GM18868 (cell line): ENCODE measurements around the gene MORN3.
A peak's percentile ranks its signal among the peaks of the same experiment; 100 is the strongest.
"Not testable (repeated sequence)": the region's sequence is repeated elsewhere in the genome, so short reads cannot be mapped to it uniquely, and the experiment has no call there.

Experiments
- ATAC-seq: cut with Tn5 transposase; IDR thresholded peaks from one replicate; pipeline ENCODE4 v1.9.1; 2021; ENCODE audit warnings: mild to moderate bottlenecking, moderate library complexity; ENCODE audit not compliant: unreplicated experiment

The MORN3 gene, protein sequence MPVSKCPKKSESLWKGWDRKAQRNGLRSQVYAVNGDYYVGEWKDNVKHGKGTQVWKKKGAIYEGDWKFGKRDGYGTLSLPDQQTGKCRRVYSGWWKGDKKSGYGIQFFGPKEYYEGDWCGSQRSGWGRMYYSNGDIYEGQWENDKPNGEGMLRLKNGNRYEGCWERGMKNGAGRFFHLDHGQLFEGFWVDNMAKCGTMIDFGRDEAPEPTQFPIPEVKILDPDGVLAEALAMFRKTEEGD

DNA sequence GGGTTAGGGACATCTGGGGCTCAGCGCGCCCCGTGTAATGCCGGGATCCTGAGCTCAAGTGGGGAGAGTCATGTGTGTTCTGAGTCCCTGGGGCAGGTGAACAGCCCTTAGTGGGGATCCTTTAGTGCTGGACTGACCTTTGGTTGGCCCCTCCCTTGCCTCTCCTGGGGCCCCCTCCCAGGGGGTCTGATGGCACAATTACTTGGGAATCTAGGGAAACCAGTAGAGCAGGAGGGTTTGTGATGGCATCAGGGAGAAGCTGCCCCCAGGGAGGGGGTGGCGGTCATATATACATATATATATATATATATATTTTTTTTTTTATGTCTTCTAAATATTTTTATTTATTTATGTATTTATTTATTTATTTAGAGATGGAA lies at the start of gene MORN3:
MORN3 (minus strand) TSS at position 134 of the 380 bp plus-strand sequence. CDS start 171 bp downstream, outside the sequence.
- ATAC-seq: no peak

DNA sequence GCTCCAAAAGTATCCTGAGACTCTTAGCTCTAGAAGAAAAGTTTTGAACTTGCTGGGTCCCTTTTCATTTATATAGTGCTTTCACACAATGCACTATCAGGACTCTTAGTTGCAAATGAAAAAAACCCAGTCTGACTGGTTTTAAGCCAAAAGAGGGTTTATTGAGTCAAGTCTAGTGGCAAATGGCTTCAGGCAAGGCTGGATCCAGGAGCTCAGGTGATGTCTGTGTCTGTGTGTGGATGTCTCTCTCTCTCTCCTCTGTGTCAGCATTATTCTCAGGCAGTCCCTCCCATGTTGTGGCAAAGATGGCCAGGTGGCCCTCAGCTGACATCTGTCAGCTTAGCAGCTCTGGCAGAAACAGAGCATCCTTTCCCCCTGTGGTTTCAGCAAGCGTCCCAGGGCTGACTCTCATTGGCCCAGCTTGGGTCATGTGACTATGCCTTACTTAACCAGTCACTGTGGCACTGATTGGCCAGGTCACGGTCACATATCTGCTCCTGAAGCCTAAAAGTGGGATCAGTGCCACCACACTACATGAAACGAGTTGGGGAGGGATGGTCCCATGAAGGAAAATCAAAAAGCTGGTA lies 49.3 kb upstream of the MORN3 start:
- ATAC-seq: no peak

DNA sequence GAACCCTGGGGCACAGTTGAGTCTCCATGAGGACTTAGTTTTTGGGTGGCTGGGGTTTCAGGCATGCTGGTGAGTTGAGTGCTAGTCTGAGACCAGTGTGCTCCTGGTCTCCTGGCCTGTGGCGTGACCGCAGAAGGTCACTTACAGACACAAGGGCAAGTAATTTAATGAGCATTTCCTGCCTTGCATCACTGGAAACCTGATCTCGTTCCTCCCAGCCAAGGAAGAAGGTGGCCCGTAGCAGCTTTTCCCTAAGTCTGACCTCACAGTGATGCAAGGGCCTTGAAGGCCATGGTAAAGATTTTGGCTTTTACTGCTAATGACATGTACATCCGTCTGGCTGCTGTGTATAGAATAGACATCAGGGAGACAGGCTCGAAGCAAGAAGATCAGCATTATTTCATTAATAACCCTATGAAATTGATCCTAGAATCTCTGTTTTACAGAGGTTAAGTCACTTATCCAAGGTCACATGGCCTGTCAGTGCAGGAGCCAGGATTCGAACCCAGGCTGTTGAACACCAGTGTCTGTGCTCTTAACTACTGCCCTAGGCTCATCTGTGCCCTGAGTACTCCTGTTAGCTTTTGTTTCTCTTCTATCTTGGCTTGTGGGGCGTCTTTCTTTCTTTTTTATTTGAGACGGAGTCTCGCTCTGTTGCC lies 47.7 kb upstream of the MORN3 start:
- ATAC-seq: no peak

DNA sequence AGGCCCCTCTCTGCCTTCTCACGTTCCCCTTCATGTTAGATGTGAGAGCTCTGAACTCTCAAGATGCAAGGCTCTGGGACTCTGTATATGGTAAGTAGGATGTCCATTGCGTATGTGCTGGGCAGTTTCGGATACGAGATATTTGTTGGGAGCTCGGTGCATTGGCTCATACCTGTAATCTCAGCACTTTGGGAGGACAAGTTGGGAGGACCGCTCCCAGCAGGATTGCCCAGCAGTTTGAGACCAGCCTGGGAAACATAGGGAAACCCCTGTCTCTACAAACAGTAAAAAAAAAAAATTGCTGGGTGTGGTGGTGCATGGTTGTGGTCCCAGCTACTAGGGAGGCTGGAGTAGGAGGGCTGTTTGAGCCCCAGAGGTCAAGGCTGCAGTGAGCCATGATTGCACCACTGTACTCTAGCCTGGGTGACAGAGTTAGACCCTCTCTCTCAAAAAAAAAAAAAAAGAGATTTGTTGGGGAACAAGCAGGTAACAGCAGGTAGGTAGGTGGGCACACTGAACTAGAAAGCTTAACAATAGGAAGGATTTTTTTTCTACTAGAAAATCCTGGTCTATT lies 46.5 kb upstream of the MORN3 start:
- no peak for ATAC-seq

DNA sequence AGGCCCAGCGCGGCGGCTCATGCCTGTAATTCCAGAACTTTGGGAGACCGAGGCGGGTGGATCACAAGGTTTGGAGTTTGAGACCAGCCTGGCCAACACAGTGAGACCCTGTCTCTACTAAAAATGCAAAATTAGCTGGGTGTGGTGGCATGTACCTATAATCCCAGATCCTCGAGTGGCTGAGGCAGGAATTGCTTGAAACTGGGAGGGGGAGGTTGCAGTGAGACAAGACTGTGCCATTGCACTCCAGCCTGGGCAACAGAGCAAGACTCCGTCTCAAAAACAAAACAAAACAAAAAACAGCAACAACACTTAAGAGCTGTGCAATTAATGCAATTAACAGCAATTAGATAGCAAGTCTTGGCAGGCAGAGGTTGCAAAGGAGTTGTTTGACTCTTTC lies 45.6 kb upstream of the MORN3 start:
- not testable (repeated sequence) for ATAC-seq

DNA sequence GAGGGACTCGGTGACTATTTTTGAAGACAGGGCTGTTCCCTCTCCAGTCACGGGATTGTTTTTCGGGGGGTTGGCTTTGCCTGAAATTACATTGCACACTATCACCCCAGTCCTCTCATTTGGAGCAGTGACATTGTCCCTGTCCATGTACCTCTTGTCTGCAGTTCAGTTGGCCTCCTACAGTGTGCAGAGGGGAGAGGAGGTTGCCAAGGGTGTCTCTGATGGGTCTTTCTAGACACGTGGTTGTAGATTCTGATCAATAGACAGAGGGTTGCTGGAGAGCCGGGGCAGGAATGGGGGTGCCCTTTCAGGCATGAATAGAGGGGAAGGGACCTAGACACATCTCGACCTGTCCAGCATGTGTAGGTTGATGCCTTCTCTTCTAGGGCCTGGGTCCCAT lies 44.3 kb upstream of the MORN3 start:
- no peak for ATAC-seq

DNA sequence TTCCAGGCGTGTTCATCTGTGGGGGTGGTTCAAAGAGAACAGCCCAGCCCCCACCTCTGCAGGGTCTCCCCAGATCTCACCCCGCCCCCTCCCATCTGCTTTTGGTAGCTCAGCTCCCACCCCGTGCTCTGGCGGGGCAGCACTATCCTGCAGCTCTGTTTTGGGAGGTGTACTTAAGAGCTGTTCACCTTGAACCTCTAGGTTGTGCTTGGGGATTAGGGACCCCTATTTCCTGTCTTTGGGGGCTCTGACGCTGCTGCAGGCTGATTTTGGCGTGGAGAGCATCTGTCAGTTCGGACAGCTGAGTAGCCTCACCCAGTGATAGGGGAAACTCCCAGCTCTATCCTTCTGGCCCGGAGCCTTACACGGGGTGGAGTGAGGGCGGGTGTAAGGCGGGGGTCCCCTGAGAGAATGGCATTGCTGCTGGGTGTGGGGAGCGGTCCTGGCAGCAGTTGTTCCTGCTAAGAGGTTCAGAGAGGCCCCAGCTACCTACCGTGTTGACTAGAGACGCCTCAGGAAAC lies 43.9 kb upstream of the MORN3 start:
- no peak for ATAC-seq

DNA sequence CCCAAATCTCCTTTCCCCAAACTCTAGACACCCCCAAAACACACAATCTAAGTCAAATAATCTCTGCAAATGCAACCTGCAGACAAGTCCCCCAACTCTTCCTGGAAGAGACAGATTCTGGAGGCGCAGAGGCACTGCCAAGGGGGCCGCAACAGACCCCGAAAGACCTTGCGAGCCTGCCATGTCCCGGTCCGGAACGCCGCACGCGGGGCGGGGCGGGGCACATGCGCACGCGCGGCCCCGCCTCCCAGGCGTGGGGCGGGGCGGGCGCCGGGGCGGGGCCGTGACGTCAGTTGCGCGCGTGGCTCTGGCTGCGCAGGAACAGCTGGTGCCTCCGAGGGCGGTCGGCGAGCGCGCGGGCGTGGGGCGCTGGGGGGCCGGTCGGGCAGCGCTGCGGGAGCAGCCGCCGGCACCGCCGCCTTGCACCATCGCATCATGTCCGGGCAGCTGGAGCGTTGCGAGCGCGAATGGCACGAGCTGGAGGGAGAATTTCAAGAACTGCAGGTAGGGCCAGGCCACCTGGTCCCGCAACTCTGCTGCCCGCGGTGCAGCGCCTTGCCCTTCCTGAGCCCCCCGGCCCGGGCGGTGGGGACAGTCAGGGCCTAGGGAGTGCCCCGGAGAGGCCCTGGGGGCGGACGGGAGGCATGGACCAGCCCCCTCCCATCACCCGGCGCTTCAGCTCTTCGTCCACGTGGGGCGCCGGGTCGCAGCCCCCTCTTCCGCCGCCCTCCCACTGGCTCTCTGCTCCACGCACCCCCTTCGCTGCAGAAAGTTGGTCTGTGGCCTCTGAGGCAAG lies 43.2 kb upstream of the MORN3 start, which contains the start of gene TMEM120B:
TMEM120B (plus strand) TSS at position 292 of the 796 bp plus-strand sequence; CDS start at position 436, 144 bp downstream.
- ATAC-seq: peak; percentile 77

DNA sequence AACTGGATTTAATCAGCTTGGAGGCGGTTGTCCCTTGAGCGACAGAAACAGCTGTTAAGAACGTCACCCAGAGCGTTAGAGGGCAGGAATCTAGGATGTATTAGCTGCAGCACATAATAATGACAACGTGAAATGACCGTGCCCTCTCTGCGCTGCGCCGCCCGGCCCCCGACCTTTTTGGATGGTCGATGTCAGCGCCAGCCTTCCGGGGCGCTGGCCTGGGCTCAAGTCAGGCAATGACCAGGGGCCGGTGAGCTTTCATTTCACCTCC lies 42.7 kb upstream of the MORN3 start:
- peak; percentile 18 for ATAC-seq

DNA sequence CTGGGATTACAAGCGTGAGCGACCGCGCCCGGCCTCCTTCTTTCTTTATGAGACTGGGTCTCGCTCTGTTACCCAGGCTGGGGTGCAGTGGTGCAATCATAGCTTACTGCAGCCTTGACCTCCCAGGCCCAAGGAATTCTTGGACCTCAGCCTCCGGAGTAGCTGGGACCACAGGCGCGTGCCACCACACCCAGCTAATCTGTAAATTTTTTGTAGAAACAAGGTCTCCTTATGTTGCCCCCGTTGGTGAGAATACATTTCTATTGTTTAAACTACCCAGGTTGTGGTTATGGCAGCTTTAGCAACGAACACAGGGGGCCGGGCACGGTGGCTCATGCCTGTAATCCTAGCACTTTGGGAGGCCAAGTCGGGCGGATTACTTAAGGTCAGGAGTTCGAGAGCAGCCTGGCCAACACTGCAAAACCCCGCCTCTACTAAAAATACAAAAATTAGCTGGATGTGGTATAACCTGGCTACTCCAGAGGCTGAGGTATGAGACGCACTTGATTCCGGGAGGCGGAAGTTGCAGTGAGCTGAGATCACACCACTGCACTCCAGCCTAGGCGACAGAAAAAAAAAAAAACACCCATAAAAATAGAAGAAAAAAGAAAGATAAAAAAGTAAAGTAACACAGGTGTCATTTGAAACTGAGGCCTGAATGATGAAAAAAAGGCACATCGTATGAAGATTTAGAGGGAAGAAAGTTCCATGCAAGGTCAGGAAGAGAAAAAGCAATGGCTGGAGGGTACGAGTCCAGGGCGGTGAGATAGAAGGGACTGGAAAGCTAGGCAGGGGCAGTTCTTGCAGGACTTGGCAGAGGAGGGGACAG lies 42.1 kb upstream of the MORN3 start:
- no peak for ATAC-seq

DNA sequence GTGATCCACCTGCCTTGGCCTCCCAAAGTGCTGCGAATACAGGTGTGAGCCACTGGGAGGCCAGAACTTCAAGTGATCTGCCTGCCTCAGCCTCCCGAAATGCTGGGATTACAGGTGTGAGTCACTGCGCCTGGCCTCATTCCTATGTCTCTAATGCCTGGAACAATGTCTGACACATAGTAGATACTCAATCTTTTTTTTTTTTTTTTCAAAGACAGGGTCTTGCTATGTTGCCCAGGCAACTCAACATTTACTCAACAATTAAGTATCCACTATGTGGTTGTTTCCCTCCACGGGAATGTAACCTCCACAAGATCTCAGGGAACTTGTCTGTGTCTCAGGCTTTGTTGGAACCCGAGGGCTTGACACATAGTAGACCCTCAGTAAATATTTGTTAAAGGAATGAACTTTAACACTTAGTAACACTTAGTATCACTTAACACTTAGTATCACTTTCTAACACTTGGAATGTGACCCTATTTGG lies 40.1 kb upstream of the MORN3 start:
- no peak for ATAC-seq

DNA sequence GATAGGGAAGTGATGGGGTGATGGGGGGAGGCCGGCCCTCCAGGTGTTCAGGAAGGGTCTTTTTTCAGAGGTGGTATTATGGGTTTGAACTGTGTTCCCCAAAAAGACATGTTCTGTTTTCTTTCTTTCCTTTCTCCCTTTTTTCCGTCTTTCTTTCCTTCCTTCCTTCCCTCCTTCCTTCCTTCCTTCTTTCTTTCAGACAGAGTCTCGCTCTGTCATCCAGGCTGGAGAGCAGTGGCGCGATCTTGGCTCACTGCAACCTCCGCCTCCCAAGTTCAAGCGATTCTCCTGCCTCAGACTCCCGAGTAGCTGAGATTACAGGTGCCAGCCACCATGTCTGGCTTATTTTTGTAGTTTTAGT lies 39.6 kb upstream of the MORN3 start:
- not testable (repeated sequence) for ATAC-seq

DNA sequence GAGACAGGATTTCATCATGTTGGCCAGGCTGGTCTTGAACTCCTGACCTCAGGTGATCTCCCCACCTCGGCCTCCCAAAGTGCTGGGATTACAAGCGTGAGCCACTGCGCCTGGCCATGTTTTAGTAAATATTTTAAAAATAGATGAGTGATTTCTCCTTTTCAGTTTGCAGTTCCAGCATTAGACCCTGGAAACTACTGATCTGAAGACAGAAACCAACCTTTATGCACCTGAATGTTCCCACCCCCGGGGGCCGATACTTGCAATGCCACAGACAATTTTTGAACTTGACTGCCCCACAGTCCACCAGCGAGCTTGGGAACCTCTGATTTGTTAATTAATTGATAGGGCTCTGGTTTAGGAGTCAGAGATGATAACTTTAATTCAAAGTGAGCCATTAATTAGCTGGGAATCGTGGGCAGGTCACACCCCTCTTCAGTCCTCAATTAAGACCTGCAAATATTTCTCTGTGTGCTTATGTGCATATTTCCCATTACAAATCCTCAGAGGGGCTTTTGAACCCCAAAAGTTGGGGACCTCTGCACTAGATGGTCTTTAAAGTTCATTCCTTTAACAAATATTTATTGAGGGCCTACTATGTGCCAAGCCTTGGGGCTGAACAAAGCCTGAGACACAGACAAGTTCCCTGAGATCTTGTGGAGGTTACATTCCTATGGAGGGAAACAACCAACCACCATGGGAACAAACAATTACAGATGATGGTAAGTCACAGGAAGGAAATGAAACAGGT lies 39.0 kb upstream of the MORN3 start:
- no peak for ATAC-seq

DNA sequence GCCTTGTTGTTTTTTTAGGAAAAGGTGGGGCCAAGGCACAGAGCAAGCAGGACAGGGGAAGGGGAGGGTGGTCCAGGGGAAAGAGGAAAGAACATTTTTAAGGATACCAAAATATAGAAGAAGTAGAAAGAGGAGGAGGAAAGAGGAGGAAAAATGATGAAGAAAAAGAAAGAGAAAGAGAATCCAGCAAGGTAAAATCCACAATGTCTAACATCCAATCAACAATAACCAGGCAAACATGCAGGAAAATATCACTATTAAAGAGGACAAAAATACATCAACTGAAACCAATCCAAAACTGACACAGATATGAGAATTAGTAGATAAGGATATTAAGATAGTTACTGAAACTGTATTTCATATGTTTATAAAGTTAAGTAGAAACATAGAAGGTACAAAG lies 36.1 kb upstream of the MORN3 start:
- ATAC-seq: no peak

DNA sequence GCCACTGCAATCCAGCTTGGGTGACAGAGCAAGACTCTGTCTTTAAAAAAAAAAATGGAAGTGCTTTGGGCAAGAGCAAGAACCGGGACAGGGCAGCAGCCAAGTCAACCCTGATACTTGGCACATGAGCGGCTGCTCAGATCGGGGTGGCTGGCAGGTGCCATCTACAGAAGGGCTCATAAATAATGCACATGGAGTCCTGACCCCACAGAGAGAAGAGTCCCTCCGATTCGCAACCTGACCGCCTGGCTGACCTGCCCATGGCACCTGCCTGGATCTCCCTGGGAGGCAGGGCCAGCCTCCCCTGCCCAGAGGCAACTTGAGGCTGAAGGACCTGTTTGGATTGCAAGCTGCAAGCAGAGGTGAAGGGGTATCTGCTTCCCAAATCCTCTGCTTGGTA lies 33.5 kb upstream of the MORN3 start:
- ATAC-seq: no peak

DNA sequence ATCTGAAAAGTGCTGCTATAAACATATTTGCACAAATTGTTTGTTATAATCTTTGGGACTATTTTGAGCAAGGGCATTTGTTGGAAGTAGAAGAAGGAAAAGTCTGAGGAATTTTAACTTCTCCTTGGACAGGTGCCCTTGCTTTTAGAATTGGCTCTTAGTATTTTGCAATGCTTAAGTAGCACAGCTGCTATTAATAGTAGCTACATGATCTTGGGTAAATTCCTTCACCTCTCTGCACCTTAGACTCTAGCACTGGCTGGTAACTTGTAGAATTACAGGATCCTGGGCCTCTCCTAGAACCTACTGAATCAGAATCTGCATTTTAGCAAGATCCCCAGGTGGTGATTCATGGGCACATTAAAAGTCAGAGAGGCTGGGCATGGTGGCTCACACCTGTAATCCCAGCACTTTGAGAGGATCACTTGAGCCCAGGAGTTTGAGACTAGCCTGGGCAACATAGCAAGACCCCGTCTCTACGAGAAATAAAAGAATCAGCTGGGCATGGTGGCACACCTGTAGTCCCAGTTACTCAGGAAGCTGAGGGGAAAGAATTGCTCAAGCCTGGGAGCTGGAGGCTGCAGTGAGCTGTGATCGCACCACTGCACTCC lies 32.3 kb upstream of the MORN3 start:
- ATAC-seq: no peak

DNA sequence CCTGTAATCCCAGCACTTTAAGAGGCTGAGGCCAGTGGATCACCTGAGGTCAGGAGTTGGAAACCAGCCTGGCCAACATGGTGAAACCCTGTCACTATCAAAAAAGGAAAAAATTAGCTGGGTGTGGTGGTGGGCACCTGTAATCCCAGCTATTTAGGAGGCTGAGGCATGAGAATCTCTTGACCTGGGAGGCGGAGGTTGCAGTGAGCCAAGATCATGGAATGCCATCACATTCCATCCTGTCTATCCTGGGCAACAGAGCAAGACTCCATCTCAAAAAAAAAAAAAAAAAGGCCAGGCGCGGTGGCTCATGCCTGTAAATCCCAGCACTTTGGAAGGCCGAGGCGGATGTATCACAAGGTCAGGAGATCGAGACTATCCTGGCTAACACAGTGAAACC lies 28.4 kb upstream of the MORN3 start:
- not testable (repeated sequence) for ATAC-seq

DNA sequence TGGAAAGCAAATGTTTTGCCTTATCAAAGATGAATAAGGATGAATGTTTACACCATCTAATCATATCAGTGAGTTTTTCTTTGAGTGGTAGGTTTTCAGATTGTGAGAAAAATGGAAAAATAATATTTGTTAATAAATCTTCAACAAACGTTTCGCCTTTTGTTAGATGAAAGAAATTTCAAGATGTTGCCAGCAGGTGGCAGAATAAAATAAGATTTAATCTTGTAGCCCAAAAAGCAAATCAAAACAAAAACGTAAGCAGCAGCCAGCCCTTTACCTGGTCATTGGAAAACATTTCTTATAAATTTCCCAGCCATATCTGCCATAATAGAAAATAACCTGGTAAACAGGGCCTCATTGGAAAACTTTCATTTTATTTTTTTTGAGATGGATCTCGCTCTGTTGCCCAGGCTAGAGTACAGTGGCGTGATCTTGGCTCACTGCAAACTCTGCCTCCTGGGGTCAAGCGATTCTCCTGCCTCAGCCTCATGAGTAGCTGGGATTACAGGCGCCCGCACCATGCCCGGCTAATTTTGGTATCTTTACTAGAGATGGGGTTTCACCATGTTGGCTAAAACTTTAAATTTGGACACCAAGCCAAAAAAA lies 27.7 kb upstream of the MORN3 start:
- ATAC-seq: no peak
